K562 (cell line): ENCODE measurements around the gene MTA2. TPM values are rescaled to one million over a fixed set of nuclear protein-coding genes. Genes with fewer than 3 reads are reported as not detected.

Experiments used
- ARID2 ChIP-seq: fragments of 450-650 bp; IDR thresholded peaks from 2 replicates; pipeline ENCODE4 v1.6.1; 2017; ENCODE audit warnings: antibody characterized with exemption, mild to moderate bottlenecking
- ARNT ChIP-seq, 2 experiments: fragments of 450-650 bp; IDR thresholded peaks; 2 replicates each; pipeline ENCODE4 v1.6.1; 2016; ENCODE audit warnings: mild to moderate bottlenecking in 1 of 2
- BRD4 ChIP-seq: fragments of 200-600 bp; sonication (generic); IDR thresholded peaks from 2 replicates; pipeline ENCODE4 v1.6.1; 2017; ENCODE audit warnings: inconsistent platforms
- C11orf30 ChIP-seq: fragments of 450-650 bp; IDR thresholded peaks from 2 replicates; pipeline ENCODE4 v1.6.1; 2016; ENCODE audit warnings: low read depth, mild to moderate bottlenecking
- FOXM1 ChIP-seq, 2 experiments: fragments of 450-650 bp in 1 of 2; sonication (generic) in 1 of 2; formaldehyde crosslinking in 1 of 2; IDR thresholded peaks; 2 replicates each; pipeline versions ENCODE4 v1.6.1 to v1.9.0; 2017 to 2022; ENCODE audit warnings: low read depth in 2 of 2, mild to moderate bottlenecking in 2 of 2, missing genetic modification reagents in 1 of 2, moderate library complexity in 1 of 2
- ILK ChIP-seq: fragments of 450-650 bp; IDR thresholded peaks from 2 replicates; pipeline ENCODE4 v1.6.1; 2016; ENCODE audit warnings: missing genetic modification characterization, low read depth, mild to moderate bottlenecking, missing compliant biosample characterization, moderate library complexity, borderline replicate concordance
- KDM4B ChIP-seq, 2 experiments: fragments of 450-650 bp in 1 of 2; sonication (generic) in 1 of 2; IDR thresholded peaks; 2 replicates each; pipeline ENCODE4 v1.6.1; 2016 to 2017; ENCODE audit warnings: borderline replicate concordance in 2 of 2, antibody characterized with exemption in 1 of 2, low read depth in 1 of 2, mild to moderate bottlenecking in 1 of 2
- LCOR ChIP-seq: sonication (generic); formaldehyde crosslinking; IDR thresholded peaks from 2 replicates; pipeline ENCODE4 v1.8.0; 2022; ENCODE audit warnings: mild to moderate bottlenecking, missing genetic modification reagents
- MAFF ChIP-seq: IDR thresholded peaks from 2 replicates; pipeline ENCODE4 v1.6.1; 2012; ENCODE audit warnings: low read length, improper control_type of control experiment
- MEIS2 ChIP-seq: fragments of 450-650 bp; IDR thresholded peaks from 2 replicates; pipeline ENCODE4 v1.6.1; 2014; ENCODE audit warnings: mild to moderate bottlenecking; ENCODE audit not compliant: partially characterized antibody
- MYBL2 ChIP-seq, 2 experiments: fragments of 450-650 bp in 1 of 2; sonication (generic) in 1 of 2; formaldehyde crosslinking in 1 of 2; IDR thresholded peaks; 2 replicates each; pipeline versions ENCODE4 v1.6.1 to v1.8.1; 2017 to 2022; ENCODE audit warnings: borderline replicate concordance in 1 of 2, inconsistent platforms in 1 of 2, low read depth in 1 of 2, mild to moderate bottlenecking in 1 of 2, missing genetic modification reagents in 1 of 2, moderate library complexity in 1 of 2
- PATZ1 ChIP-seq: fragments of 250-450 bp; sonication (Bioruptor Pico); IDR thresholded peaks from 2 replicates; pipeline ENCODE4 v1.5.0; 2020; ENCODE audit warnings: mild to moderate bottlenecking, borderline replicate concordance
- PRPF4 ChIP-seq: fragments of 200-400 bp; formaldehyde crosslinking; IDR thresholded peaks from one replicate; pipeline ENCODE4 v1.6.1; 2017; ENCODE audit warnings: low read length, low read depth, mild to moderate bottlenecking; ENCODE audit not compliant: insufficient read depth, poor library complexity, severe bottlenecking
- PTBP1 ChIP-seq: fragments of 200-400 bp; formaldehyde crosslinking; IDR thresholded peaks from 2 replicates; pipeline ENCODE4 v1.6.1; 2017; ENCODE audit warnings: low read depth, low read length
- SNAPC5 ChIP-seq: fragments of 250-450 bp; sonication (Bioruptor Pico); IDR thresholded peaks from 2 replicates; pipeline ENCODE4 v1.8.0; 2021; ENCODE audit warnings: moderate library complexity, mild to moderate bottlenecking, inconsistent platforms
- TAL1 ChIP-seq: fragments of 450-650 bp; IDR thresholded peaks from 2 replicates; pipeline ENCODE4 v1.6.1; 2016; ENCODE audit warnings: mild to moderate bottlenecking
- TCF7L2 ChIP-seq: fragments of 150-350 bp; IDR thresholded peaks from 2 replicates; pipeline ENCODE4 v1.6.1; 2016; ENCODE audit warnings: low read depth, mild to moderate bottlenecking, low read length, moderate library complexity
- TSHZ1 ChIP-seq: fragments of 250-450 bp; sonication (Bioruptor Pico); IDR thresholded peaks from 2 replicates; pipeline ENCODE4 v1.4.0; 2020; ENCODE audit warnings: mild to moderate bottlenecking, moderate library complexity
- XRCC5 ChIP-seq: fragments of 200-400 bp; formaldehyde crosslinking; IDR thresholded peaks from 2 replicates; pipeline ENCODE4 v1.6.1; 2017; ENCODE audit warnings: low read depth, mild to moderate bottlenecking, low read length
- ZKSCAN3 ChIP-seq: fragments of 250-450 bp; sonication (Bioruptor Pico); IDR thresholded peaks from 2 replicates; pipeline ENCODE4 v1.4.0; 2020
- ZNF324 ChIP-seq: fragments of 250-450 bp; sonication (Bioruptor Pico); IDR thresholded peaks from 2 replicates; pipeline ENCODE4 v1.4.0; 2020; ENCODE audit warnings: mild to moderate bottlenecking
- ZNF57 ChIP-seq: fragments of 450-650 bp; formaldehyde crosslinking; IDR thresholded peaks from 2 replicates; pipeline ENCODE4 v1.4.0; 2020; ENCODE audit warnings: mild to moderate bottlenecking, moderate library complexity
- ZNF668 ChIP-seq: fragments of 250-450 bp; sonication (Bioruptor Pico); IDR thresholded peaks from 2 replicates; pipeline ENCODE4 v1.8.0; 2022; ENCODE audit warnings: mild to moderate bottlenecking, inconsistent platforms
- polyA plus RNA-seq, 8 experiments: library from polyadenylated mRNA; depleted of rRNA in 4 of 8; stranded (reverse) in 5 of 8; unstranded in 3 of 8; fragments of >200 nt; fragmentation: Nextera tagmentation in 2 of 8; fragmentation: Illumina TruSeq in 1 of 8; extraction: Ambion mirVana in 2 of 8; extraction: Trizol in 1 of 8; gene quantifications; 2 replicates each; pipeline versions ENCODE4 v1.2.1 to v1.2.3, GENCODE V29; 2011 to 2014; ENCODE audit warnings: inconsistent platforms in 1 of 8, missing spikeins in 1 of 8
- total RNA-seq, 7 experiments: library from RNA; depleted of rRNA in 6 of 7; stranded (reverse); fragments of >200 nt in 6 of 7; fragmentation: Illumina TruSeq in 2 of 7; extraction: Trizol in 2 of 7; gene quantifications; 2 replicates each; pipeline versions ENCODE4 v1.2.1 to v1.2.3, GENCODE V29; 2011 to 2021; ENCODE audit warnings: low replicate concordance in 1 of 7

The MTA2 gene
- total and polyA plus RNA-seq, 9 of the 15 experiments (the other 6 are each of a cell fraction or from before 2014, with no cell fraction given): 6.2 to 220 (median 172) TPM

GRCh38 chr11:62591448-62592145, 10.1 kb downstream of the MTA2 start, which contains the start of gene TUT1 (continued):
- TF ChIP-seq TSHZ1 (CRISPR knock-in tag): no peak
- TF ChIP-seq ARNT (IDR thresholded peaks at IDR 0.05): peak in 1 of 2 experiments; percentile 60; a peak in 1 of 4 replicates
- no peak for TF ChIP-seq ZNF668
- no peak for TF ChIP-seq ZNF324 (CRISPR knock-in tag)
- peak; percentile 29; the same call in 1 of the 2 replicates for TF ChIP-seq LCOR (CRISPR knock-in tag)
- no peak for TF ChIP-seq PTBP1
- 0 out of 2 replicates have a peak, but pooled peaks have one; percentile 33 for TF ChIP-seq TCF7L2
- TF ChIP-seq XRCC5: peak; percentile 99
- no peak for TF ChIP-seq PATZ1 (CRISPR knock-in tag)
- TF ChIP-seq C11orf30: peak; percentile 96
- no peak for TF ChIP-seq TAL1
- TF ChIP-seq BRD4: no peak; the same call in 1 of the 2 replicates
- peak; percentile 66 for TF ChIP-seq MEIS2
- no peak for TF ChIP-seq ARID2
- TF ChIP-seq ZNF57 (CRISPR knock-in tag): no peak
- TF ChIP-seq PRPF4: no peak
- no peak for TF ChIP-seq SNAPC5 (CRISPR knock-in tag)
- peak; percentile 77 for TF ChIP-seq FOXM1 (IDR thresholded peaks at IDR 0.05; ENCODE audit: low read depth)
- no peak for TF ChIP-seq FOXM1 (CRISPR knock-in tag; IDR thresholded peaks at IDR 0.05; ENCODE audit: low read depth)
- TF ChIP-seq KDM4B (IDR thresholded peaks at IDR 0.05; ENCODE audit: borderline replicate concordance in 2 of 2, low read depth in 1 of 2): peak in 1 of 2 experiments; percentile 92; a peak in 2 of 4 replicates
- no peak for TF ChIP-seq MAFF
- no peak for TF ChIP-seq ILK (tag)
- TF ChIP-seq ZKSCAN3 (CRISPR knock-in tag): no peak
- peak; percentile 68; the same call in 1 of the 2 replicates for TF ChIP-seq MYBL2 (IDR thresholded peaks at IDR 0.05; ENCODE audit: low read depth)
- no peak for TF ChIP-seq MYBL2 (CRISPR knock-in tag; IDR thresholded peaks at IDR 0.05; ENCODE audit: borderline replicate concordance)
